OCI-LY7 (cell line): ENCODE measurements around the gene CCDC169. TPM values are rescaled to one million over a fixed set of nuclear protein-coding genes. Genes with fewer than 3 reads are reported as not detected.
"Not testable (repeated sequence)": the region's sequence is repeated elsewhere in the genome, so short reads cannot be mapped to it uniquely, and the experiment has no call there.

ENCODE experiments used
- BruUV-seq: library from RNA; stranded (reverse); fragments of 400-500 nt; replicated peaks from 2 replicates; lab custom pipeline; 2021; lab: Mats Ljungman, UMichigan
- CTCF ChIA-PET: fragments of 300-600 bp; sonication (Branson Sonifier 250); formaldehyde crosslinking; loops from one replicate; lab custom pipeline; 2022; ENCODE audit warnings: antibody characterized with exemption; ENCODE audit not compliant: unreplicated experiment; lab: Charles Lee
- POLR2A ChIA-PET: fragments of 300-600 bp; sonication (Branson Sonifier 250); formaldehyde crosslinking; loops from one replicate; lab custom pipeline; 2022; ENCODE audit warnings: antibody characterized with exemption; lab: Charles Lee
- DNase-seq: peaks from one replicate; pipeline ENCODE4 v3.0.0-alpha.2; 2015; ENCODE audit warnings: low spot score
- H2AFZ ChIP-seq: fragments of 200-600 bp; sonication (generic), shearing (Covaris generic); 2 replicates; pipeline ENCODE4 v1.6.1; 2014; ENCODE audit warnings: mild to moderate bottlenecking, antibody characterized with exemption, low read length, moderate library complexity
- H3K27ac ChIP-seq: fragments of 200-600 bp; sonication (generic); 2 replicates; pipeline ENCODE4 v1.5.1; 2014; ENCODE audit warnings: mixed run types, low read depth, mild to moderate bottlenecking, moderate library complexity, low read length, inconsistent platforms; ENCODE audit not compliant: poor library complexity, severe bottlenecking
- H3K36me3 ChIP-seq: fragments of 200-600 bp; sonication (generic); 2 replicates; pipeline ENCODE4 v1.6.1; 2014; ENCODE audit warnings: mild to moderate bottlenecking, antibody characterized with exemption, low read length, moderate library complexity, mixed read lengths; ENCODE audit not compliant: insufficient read depth
- H3K4me1 ChIP-seq: fragments of 200-600 bp; sonication (generic); 2 replicates; pipeline ENCODE4 v1.5.1; 2014; ENCODE audit warnings: mild to moderate bottlenecking, low read length; ENCODE audit not compliant: insufficient read depth, poor library complexity, severe bottlenecking
- H3K4me2 ChIP-seq: fragments of 200-600 bp; sonication (generic); 2 replicates; pipeline ENCODE4 v1.6.1; 2014; ENCODE audit warnings: mild to moderate bottlenecking, low read length
- H3K4me3 ChIP-seq: fragments of 200-600 bp; sonication (generic); 2 replicates; pipeline ENCODE4 v1.5.1; 2014; ENCODE audit warnings: mild to moderate bottlenecking, low read depth, low read length; ENCODE audit not compliant: poor library complexity, severe bottlenecking
- H3K79me2 ChIP-seq: fragments of 200-600 bp; sonication (generic); 2 replicates; pipeline ENCODE4 v1.6.1; 2016; ENCODE audit warnings: low read depth, mild to moderate bottlenecking, low read length, moderate library complexity, mixed read lengths; ENCODE audit not compliant: insufficient read depth
- H3K9me2 ChIP-seq: fragments of 200-600 bp; sonication (generic); 2 replicates; pipeline ENCODE4 v1.6.1; 2016; ENCODE audit warnings: mild to moderate bottlenecking, low read length, mixed read lengths; ENCODE audit not compliant: insufficient read depth
- H3K9me3 ChIP-seq: fragments of 200-600 bp; sonication (generic); 2 replicates; pipeline ENCODE4 v1.6.1; 2014; ENCODE audit warnings: mild to moderate bottlenecking, mixed run types, low read length, mixed read lengths
- H4K20me1 ChIP-seq: fragments of 200-600 bp; sonication (generic); 2 replicates; pipeline ENCODE4 v1.6.1; 2014; ENCODE audit warnings: mild to moderate bottlenecking, antibody characterized with exemption, low read length, moderate library complexity, mixed read lengths; ENCODE audit not compliant: insufficient read depth
- CTCF ChIP-seq: fragments of 200-600 bp; sonication (generic); conservative IDR thresholded peaks from 2 replicates; pipeline ENCODE4 v1.5.1; 2014; ENCODE audit warnings: mild to moderate bottlenecking, antibody characterized with exemption, low read length, moderate library complexity, mixed read lengths
- EZH2phosphoT487 ChIP-seq: fragments of 200-600 bp; sonication (generic); IDR thresholded peaks from 2 replicates; pipeline ENCODE4 v1.6.1; 2018; ENCODE audit warnings: low read depth, borderline replicate concordance, mild to moderate bottlenecking, mixed run types, antibody characterized with exemption, low read length, moderate library complexity, mixed read lengths
- intact Hi-C: fragments of 100-400 bp; cut with micrococcal nuclease; formaldehyde crosslinking; loops from one replicate; pipeline ENCODE4 v1.10.0; 2022; ENCODE audit not compliant: unreplicated experiment
- total RNA-seq, 2 experiments: library from RNA; depleted of rRNA in 1 of 2; stranded (reverse); fragments of >200 nt in 1 of 2; shearing (Covaris generic) in 1 of 2; gene quantifications; 2 replicates each; pipeline ENCODE4 v1.2.3, GENCODE V29; 2014 to 2022

CCDC169 gene
- total RNA-seq, 2 experiments from 2014 or later = not detected

GRCh38 chr13:36325912-36326311 lies 28.3 kb upstream of the CCDC169 start:
- no peak overlapping the region for H3K4me3 ChIP-seq
- POLR2A ChIA-PET = interaction anchor here (0.6 kb wide), 1 partner anchor 281 kb away, joined by 3 read pairs; no protein-coding TSS in a partner anchor
- H3K4me2 ChIP-seq = no peak overlapping the region
- no peak overlapping the region; the same call in 1 of the 2 replicates for H2AFZ ChIP-seq
- H3K9me3 ChIP-seq = no peaks in the 10 kb centered on the region
- intact Hi-C loops = no loop called here
- BruUV-seq = no TSS peak
- no peak for DNase-seq
- H3K79me2 ChIP-seq = no peaks in the 10 kb centered on the region
- no peaks in the 10 kb centered on the region for H3K36me3 ChIP-seq
- H3K4me1 ChIP-seq = no peaks in the 10 kb centered on the region
- H3K27ac ChIP-seq = no peak overlapping the region
- CTCF ChIA-PET = no interaction called here
- TF ChIP-seq EZH2phosphoT487 = no peak
- TF ChIP-seq CTCF = no peak
- no peaks in the 10 kb centered on the region for H4K20me1 ChIP-seq
- H3K9me2 ChIP-seq = no peaks in the 10 kb centered on the region

GRCh38 chr13:36324881-36325280 lies 27.3 kb upstream of the CCDC169 start:
- H3K27ac ChIP-seq, H3K9me3 ChIP-seq, H3K79me2 ChIP-seq, H4K20me1 ChIP-seq, CTCF ChIA-PET, DNase-seq, H3K4me1 ChIP-seq, intact Hi-C loops, H3K4me3 ChIP-seq, POLR2A ChIA-PET, H3K9me2 ChIP-seq, BruUV-seq, H3K4me2 ChIP-seq, H3K36me3 ChIP-seq, H2AFZ ChIP-seq: not testable (repeated sequence)

GRCh38 chr13:36323951-36324566 lies 26.4 kb upstream of the CCDC169 start:
- Histone ChIP-seq H3K9me3 (no peaks in the 10 kb centered on the region), H3K4me2 (no peak overlapping the region), H3K4me3 (no peak overlapping the region), H4K20me1 (no peaks in the 10 kb centered on the region), H2AFZ (no peak overlapping the region), H3K36me3 (no peaks in the 10 kb centered on the region), H3K79me2 (no peaks in the 10 kb centered on the region), H3K27ac (no peak overlapping the region), H3K4me1 (no peaks in the 10 kb centered on the region), H3K9me2 (no peaks in the 10 kb centered on the region)
- CTCF ChIA-PET = no interaction called here
- no TSS peak for BruUV-seq
- DNase-seq = no peak
- intact Hi-C loops = no loop called here
- POLR2A ChIA-PET = interaction anchor here (0.5 kb wide), 1 partner anchor 15 kb away, joined by 4 read pairs; no protein-coding TSS in a partner anchor
- TF ChIP-seq EZH2phosphoT487 = no peak
- TF ChIP-seq CTCF = no peak
